Naive thymus-derived CD4-positive, alpha-beta T cell (primary cell): ENCODE measurements around the gene METAP2. TPM values are rescaled to one million over a fixed set of nuclear protein-coding genes. Genes with fewer than 3 reads are reported as not detected.
"Not testable (repeated sequence)": the region's sequence is repeated elsewhere in the genome, so short reads cannot be mapped to it uniquely, and the experiment has no call there.

ENCODE experiments used
- ATAC-seq: fragments of 150-1000 bp; cut with Tn5 transposase; 2 replicates; pipeline ENCODE4 v1.10.0; 2021; ENCODE audit warnings: mild to moderate bottlenecking, moderate library complexity
- CTCF ChIA-PET: fragments of 350-600 bp; sonication (Branson Sonifier 250); formaldehyde crosslinking; loops from one replicate; lab custom pipeline; 2021; ENCODE audit warnings: antibody characterized with exemption; lab: Charles Lee
- POLR2A ChIA-PET: fragments of 350-600 bp; sonication (Branson Sonifier 250); formaldehyde crosslinking; loops from one replicate; lab custom pipeline; 2021; ENCODE audit warnings: antibody characterized with exemption, inconsistent platforms; lab: Charles Lee
- DNase-seq, 9 donors: peaks; one replicate each; pipeline versions ENCODE4 v3.0.0 to v3.0.0-alpha.2; 2020 to 2022; ENCODE audit warnings: mixed read lengths in 1 of 9
- H3K27ac ChIP-seq: one replicate; pipeline ENCODE4 v1.7.0; 2013; ENCODE audit warnings: mild to moderate bottlenecking, low read depth, low read length, moderate library complexity
- H3K27me3 ChIP-seq, 2 donors: one replicate each; pipeline ENCODE4 v1.7.0; 2013; ENCODE audit warnings: low read length in 2 of 2, mild to moderate bottlenecking in 2 of 2, moderate library complexity in 2 of 2; ENCODE audit not compliant: control insufficient read depth in 2 of 2, insufficient read depth in 2 of 2
- H3K36me3 ChIP-seq, 3 experiments: 1 replicate in 2 of 3; 2 replicates in 1 of 3; pipeline ENCODE4 v1.7.0; 2013; ENCODE audit warnings: low read length in 3 of 3, mild to moderate bottlenecking in 3 of 3, moderate library complexity in 1 of 3; ENCODE audit not compliant: insufficient read depth in 3 of 3, control insufficient read depth in 2 of 3
- H3K4me1 ChIP-seq, 2 donors: one replicate each; pipeline ENCODE4 v1.7.0; 2013; ENCODE audit warnings: low read length in 2 of 2, mild to moderate bottlenecking in 2 of 2, moderate library complexity in 1 of 2; ENCODE audit not compliant: control insufficient read depth in 2 of 2, insufficient read depth in 2 of 2
- H3K4me3 ChIP-seq: 2 replicates; pipeline ENCODE4 v1.7.0; 2013; ENCODE audit warnings: mild to moderate bottlenecking, low read length
- H3K9me3 ChIP-seq, 3 experiments: 1 replicate in 2 of 3; 2 replicates in 1 of 3; pipeline ENCODE4 v1.7.0; 2013; ENCODE audit warnings: low read length in 3 of 3; ENCODE audit not compliant: control insufficient read depth in 2 of 3
- H3K27ac Mint-ChIP-seq, 9 donors: one replicate each; pipeline ENCODE4 v1.8.0; 2020 to 2022; ENCODE audit warnings: mixed read lengths in 9 of 9, mild to moderate bottlenecking in 8 of 9, moderate library complexity in 5 of 9, inconsistent platforms in 2 of 9
- H3K27me3 Mint-ChIP-seq, 5 donors: one replicate each; pipeline ENCODE4 v1.8.0; 2021 to 2022; ENCODE audit warnings: mixed read lengths in 5 of 5, mild to moderate bottlenecking in 1 of 5
- H3K36me3 Mint-ChIP-seq, 5 donors: one replicate each; pipeline ENCODE4 v1.8.0; 2020 to 2022; ENCODE audit warnings: mixed read lengths in 5 of 5, mild to moderate bottlenecking in 3 of 5, inconsistent platforms in 1 of 5
- H3K4me1 Mint-ChIP-seq, 7 donors: one replicate each; pipeline ENCODE4 v1.8.0; 2020 to 2022; ENCODE audit warnings: mixed read lengths in 7 of 7, mild to moderate bottlenecking in 3 of 7, inconsistent platforms in 1 of 7
- H3K4me3 Mint-ChIP-seq, 10 donors: one replicate each; pipeline ENCODE4 v1.8.0; 2020 to 2022; ENCODE audit warnings: mild to moderate bottlenecking in 10 of 10, mixed read lengths in 10 of 10, moderate library complexity in 6 of 10, inconsistent platforms in 2 of 10
- H3K9me3 Mint-ChIP-seq, 11 donors: one replicate each; pipeline ENCODE4 v1.8.0; 2020 to 2022; ENCODE audit warnings: mixed read lengths in 11 of 11, mild to moderate bottlenecking in 4 of 11, inconsistent platforms in 1 of 11, moderate library complexity in 1 of 11
- intact Hi-C, 2 donors: fragments of 100-400 bp; cut with micrococcal nuclease; formaldehyde crosslinking; loops; one replicate each; pipeline ENCODE4 v1.15.1; 2023
- polyA plus RNA-seq, 2 donors: library from polyadenylated mRNA; unstranded; fragments of 300-500 nt; fragmentation: Illumina TruSeq; gene quantifications; one replicate each; pipeline ENCODE4 v1.2.3, GENCODE V29; 2021
- total RNA-seq, 6 experiments: library from RNA in 5 of 6; stranded (reverse) in 5 of 6; gene quantifications; 1 replicate in 5 of 6; 2 replicates in 1 of 6; pipeline ENCODE4 v1.2.3 and lab custom pipeline; 2021 to 2026

Gene METAP2
- total and polyA plus RNA-seq, 7 experiments from 2014 or later = 37.8 to 79.9 (median 50.2) TPM

GRCh38 chr12:95439461-95440230 is 34.3 kb upstream of the METAP2 start:
- H3K9me3 ChIP-seq = no peaks in the 10 kb centered on the region
- Mint-ChIP-seq H3K27ac (no peak overlapping the region), H3K9me3 (no peaks in the 10 kb centered on the region), H3K4me3 (no peak overlapping the region), H3K27me3 (peaks cover 0 to 3% (median 0%) of the 10 kb centered on the region in 5 donors), H3K36me3 (no peaks in the 10 kb centered on the region), H3K4me1 (no peaks in the 10 kb centered on the region)
- intact Hi-C loops = no loop called here
- ChIA-PET CTCF (no interaction called here), POLR2A (interaction anchor here (0.6 kb wide), 1 partner anchor 976 kb away, joined by 4 read pairs; no protein-coding TSS in a partner anchor)
- DNase-seq = no peak
- H3K27ac ChIP-seq = no peak overlapping the region
- no peaks in the 10 kb centered on the region for H3K27me3 ChIP-seq
- H3K4me3 ChIP-seq = no peak overlapping the region
- H3K36me3 ChIP-seq = no peaks in the 10 kb centered on the region
- ATAC-seq = no peak
- H3K4me1 ChIP-seq = no peaks in the 10 kb centered on the region

GRCh38 chr12:95440401-95440800 is 33.6 kb upstream of the METAP2 start:
- CTCF ChIA-PET = no interaction called here
- DNase-seq = no peak
- no peaks in the 10 kb centered on the region for H3K36me3 Mint-ChIP-seq

GRCh38 chr12:95443459-95443858 is 30.5 kb upstream of the METAP2 start:
- ATAC-seq = no peak
- H3K27ac ChIP-seq = no peak overlapping the region
- H3K27me3 ChIP-seq = no peaks in the 10 kb centered on the region
- ChIA-PET CTCF (no interaction called here), POLR2A (no interaction called here)
- Mint-ChIP-seq H3K36me3 (no peaks in the 10 kb centered on the region), H3K27me3 (peaks cover 12 to 26% (median 21%) of the 10 kb centered on the region in 5 donors), H3K4me1 (peaks cover 0 to 9% (median 0%) of the 10 kb centered on the region in 7 donors), H3K9me3 (peaks cover 0 to 3% (median 0%) of the 10 kb centered on the region in 11 donors), H3K4me3 (no peak overlapping the region), H3K27ac (no peak overlapping the region)
- no peaks in the 10 kb centered on the region for H3K36me3 ChIP-seq
- H3K4me3 ChIP-seq = no peak overlapping the region
- intact Hi-C loops = no loop called here
- H3K4me1 ChIP-seq = no peaks in the 10 kb centered on the region
- H3K9me3 ChIP-seq = no peaks in the 10 kb centered on the region
- no peak for DNase-seq

More at GRCh38 chr12:95440401-95440800, 33.6 kb upstream of the METAP2 start:
- Histone ChIP-seq H3K27ac (no peak overlapping the region), H3K4me1 (no peaks in the 10 kb centered on the region), H3K4me3 (no peak overlapping the region), H3K36me3 (no peaks in the 10 kb centered on the region), H3K27me3 (no peaks in the 10 kb centered on the region), H3K9me3 (no peaks in the 10 kb centered on the region)
- Mint-ChIP-seq H3K4me3 (no peak overlapping the region), H3K27me3 (peaks cover 0 to 8% (median 4%) of the 10 kb centered on the region in 5 donors), H3K27ac (no peak overlapping the region), H3K9me3 (peaks cover 0 to 3% (median 0%) of the 10 kb centered on the region in 11 donors), H3K4me1 (no peaks in the 10 kb centered on the region)
- no peak for ATAC-seq
- POLR2A ChIA-PET = no interaction called here
- intact Hi-C loops = no loop called here

- H3K27ac Mint-ChIP-seq, H3K4me1 ChIP-seq, H3K36me3 ChIP-seq, POLR2A ChIA-PET, H3K27me3 ChIP-seq, H3K4me1 Mint-ChIP-seq, H3K9me3 Mint-ChIP-seq, DNase-seq, H3K36me3 Mint-ChIP-seq, H3K9me3 ChIP-seq, H3K27ac ChIP-seq, ATAC-seq, H3K4me3 ChIP-seq, H3K4me3 Mint-ChIP-seq, intact Hi-C loops: not testable (repeated sequence)
- CTCF ChIA-PET = interaction anchor here (0.6 kb wide), 1 partner anchor 463 kb away, joined by 3 read pairs; no protein-coding TSS in a partner anchor
- H3K27me3 Mint-ChIP-seq = peaks cover 15 to 35% (median 26%) of the 10 kb centered on the region in 5 donors
These were observed 28.9 kb upstream of the METAP2 start for GRCh38 chr12:95445099-95445498.

GRCh38 chr12:95445884-95446505 is 28.0 kb upstream of the METAP2 start:
- intact Hi-C loops = no loop called here
- POLR2A ChIA-PET = no interaction called here
- no peaks in the 10 kb centered on the region for H3K9me3 ChIP-seq
- H3K4me3 Mint-ChIP-seq = no peak overlapping the region
- CTCF ChIA-PET = no interaction called here
- H3K27me3 Mint-ChIP-seq = peaks cover 23 to 42% (median 29%) of the 10 kb centered on the region in 5 donors
- H3K27ac Mint-ChIP-seq = no peak overlapping the region
- no peak overlapping the region for H3K27ac ChIP-seq
- H3K4me1 ChIP-seq = no peaks in the 10 kb centered on the region
- H3K27me3 ChIP-seq = no peaks in the 10 kb centered on the region
- no peaks in the 10 kb centered on the region for H3K36me3 ChIP-seq
- H3K4me1 Mint-ChIP-seq = peaks cover 0 to 9% (median 0%) of the 10 kb centered on the region in 7 donors
- no peaks in the 10 kb centered on the region for H3K36me3 Mint-ChIP-seq
- no peak overlapping the region for H3K4me3 ChIP-seq
- H3K9me3 Mint-ChIP-seq = peaks cover 0 to 3% (median 0%) of the 10 kb centered on the region in 11 donors
- no peak for ATAC-seq
- DNase-seq = no peak

- Histone ChIP-seq H3K27ac (no peak overlapping the region), H3K27me3 (no peaks in the 10 kb centered on the region), H3K4me3 (no peak overlapping the region), H3K4me1 (no peaks in the 10 kb centered on the region), H3K36me3 (no peaks in the 10 kb centered on the region), H3K9me3 (no peaks in the 10 kb centered on the region)
- intact Hi-C loops = no loop called here
- peaks cover 0 to 3% (median 0%) of the 10 kb centered on the region in 11 donors for H3K9me3 Mint-ChIP-seq
- no peaks in the 10 kb centered on the region for H3K36me3 Mint-ChIP-seq
- H3K4me3 Mint-ChIP-seq = peak overlapping the region in 4 of 10 donors; percentile 26 to 42 (median 31)
- H3K4me1 Mint-ChIP-seq = peaks cover 0 to 9% (median 0%) of the 10 kb centered on the region in 7 donors
- POLR2A ChIA-PET = no interaction called here
- H3K27me3 Mint-ChIP-seq = peaks cover 23 to 43% (median 29%) of the 10 kb centered on the region in 5 donors
- CTCF ChIA-PET = no interaction called here
- no peak for DNase-seq
- H3K27ac Mint-ChIP-seq = no peak overlapping the region
- no peak for ATAC-seq
These were observed 27.4 kb upstream of the METAP2 start for GRCh38 chr12:95446506-95446900.
